Left forelimb (tissue), 1 donor: ENCODE data around the gene TMBIM4.

ENCODE experiments used
- DNase-seq: peaks from one replicate; pipeline ENCODE4 v3.0.0-alpha.2; 2018; ENCODE audit warnings: low spot score

Gene TMBIM4

GRCh38 chr12:66090157-66090556 lies 79.6 kb downstream of the TMBIM4 start:
- no peak for DNase-seq

GRCh38 chr12:66087365-66087943 lies 82.3 kb downstream of the TMBIM4 start:
- DNase-seq = peak; percentile 77

GRCh38 chr12:66085998-66086397 lies 83.8 kb downstream of the TMBIM4 start:
- DNase-seq = no peak
